ENCODE data around the gene ELF4. TPM values are rescaled to one million over a fixed set of nuclear protein-coding genes. Genes with fewer than 3 reads are reported as not detected.

ELF4 gene
- total and polyA plus RNA-seq, 2 experiments from 2014 or later: 0.50 to 1.8 TPM

- no peaks in the 10 kb centered on the region for H4K20me1 ChIP-seq (replicated peaks; ENCODE audit: insufficient read depth)
- H3K27me3 ChIP-seq (ENCODE audit: insufficient read depth): peaks cover 51% of the 10 kb centered on the region
- H3K36me3 Mint-ChIP-seq (ENCODE audit: low read depth): no peaks in the 10 kb centered on the region
- peak overlapping the region; percentile 52; the same call in 1 of the 2 replicates for H2AFZ ChIP-seq
- no peaks in the 10 kb centered on the region for H3K9me2 ChIP-seq (ENCODE audit: insufficient read depth)
- no peak overlapping the region for H3K27ac Mint-ChIP-seq
- H3K9me3 Mint-ChIP-seq: no peaks in the 10 kb centered on the region
- no peaks in the 10 kb centered on the region for H3F3A ChIP-seq (replicated peaks; ENCODE audit: low read depth)
- DNase-seq (ENCODE audit: low spot score) (peak; percentile 17), ATAC-seq (peak; percentile 6; the same call in 2 of the 3 replicates)
- TF ChIP-seq JUNB (IDR thresholded peaks at IDR 0.05; ENCODE audit: unreplicated experiment) (no peak), EZH2 (IDR thresholded peaks at IDR 0.05; ENCODE audit: low read depth, unreplicated experiment) (peak; percentile 78)
- H3K4me2 ChIP-seq: peak overlapping the region; percentile 79
- peaks cover 30% of the 10 kb centered on the region for H3K27me3 Mint-ChIP-seq (ENCODE audit: insufficient read depth, low read depth, poor library complexity)
- H3K4me3 ChIP-seq: peak overlapping the region; percentile 54
- peaks cover 9% of the 10 kb centered on the region; the same call in 2 of the 3 replicates for H3K4me1 Mint-ChIP-seq
- no peaks in the 10 kb centered on the region for H3K4me1 ChIP-seq (ENCODE audit: insufficient read depth)
- no peak overlapping the region for H3K27ac ChIP-seq (ENCODE audit: low read depth)
- H3K79me2 ChIP-seq (replicated peaks; ENCODE audit: insufficient read depth): no peaks in the 10 kb centered on the region
- H3K4me3 Mint-ChIP-seq: peak overlapping the region; percentile 56
- H3K36me3 ChIP-seq (ENCODE audit: insufficient read depth): no peaks in the 10 kb centered on the region
These were observed 1.2 kb upstream of the ELF4 start for GRCh38 chrX:130111220-130112154.

- ATAC-seq: peak; percentile 38
These were observed 593 bp downstream of the ELF4 start for GRCh38 chrX:130109429-130110378.

More at GRCh38 chrX:130109429-130110378, 593 bp downstream of the ELF4 start:
- peak overlapping the region; percentile 66 for H3K4me2 ChIP-seq
- no peaks in the 10 kb centered on the region for H3K4me1 ChIP-seq (ENCODE audit: insufficient read depth)
- H3K27ac ChIP-seq (ENCODE audit: low read depth): no peak overlapping the region
- H3K4me3 Mint-ChIP-seq: peak overlapping the region; percentile 61
- no peak overlapping the region; the same call in 1 of the 2 replicates for H2AFZ ChIP-seq
- H3K27ac Mint-ChIP-seq: no peak overlapping the region
- DNase-seq (ENCODE audit: low spot score): peak; percentile 41
- no peaks in the 10 kb centered on the region for H3K79me2 ChIP-seq (replicated peaks; ENCODE audit: insufficient read depth)
- no peaks in the 10 kb centered on the region for H3K9me2 ChIP-seq (ENCODE audit: insufficient read depth)
- H3K4me3 ChIP-seq: peak overlapping the region; percentile 47
- peaks cover 14% of the 10 kb centered on the region; the same call in 2 of the 3 replicates for H3K4me1 Mint-ChIP-seq
- peaks cover 51% of the 10 kb centered on the region for H3K27me3 ChIP-seq (ENCODE audit: insufficient read depth)
- TF ChIP-seq REST (IDR thresholded peaks at IDR 0.05; ENCODE audit: unreplicated experiment) (no peak), EZH2 (IDR thresholded peaks at IDR 0.05; ENCODE audit: low read depth, unreplicated experiment) (peak; percentile 69)
- H4K20me1 ChIP-seq (replicated peaks; ENCODE audit: insufficient read depth): no peaks in the 10 kb centered on the region
- H3F3A ChIP-seq (replicated peaks; ENCODE audit: low read depth): no peaks in the 10 kb centered on the region
- H3K36me3 ChIP-seq (ENCODE audit: insufficient read depth): no peaks in the 10 kb centered on the region
- no peaks in the 10 kb centered on the region for H3K36me3 Mint-ChIP-seq (ENCODE audit: low read depth)
- H3K9me3 Mint-ChIP-seq: no peaks in the 10 kb centered on the region
- peaks cover 33% of the 10 kb centered on the region for H3K27me3 Mint-ChIP-seq (ENCODE audit: insufficient read depth, low read depth, poor library complexity)
